ENCODE measurements around the gene CAPN14. TPM values are rescaled to one million over a fixed set of nuclear protein-coding genes. Genes with fewer than 3 reads are reported as not detected.

Gene CAPN14
- polyA plus RNA-seq, 1 experiment, result 0.09 TPM

DNA sequence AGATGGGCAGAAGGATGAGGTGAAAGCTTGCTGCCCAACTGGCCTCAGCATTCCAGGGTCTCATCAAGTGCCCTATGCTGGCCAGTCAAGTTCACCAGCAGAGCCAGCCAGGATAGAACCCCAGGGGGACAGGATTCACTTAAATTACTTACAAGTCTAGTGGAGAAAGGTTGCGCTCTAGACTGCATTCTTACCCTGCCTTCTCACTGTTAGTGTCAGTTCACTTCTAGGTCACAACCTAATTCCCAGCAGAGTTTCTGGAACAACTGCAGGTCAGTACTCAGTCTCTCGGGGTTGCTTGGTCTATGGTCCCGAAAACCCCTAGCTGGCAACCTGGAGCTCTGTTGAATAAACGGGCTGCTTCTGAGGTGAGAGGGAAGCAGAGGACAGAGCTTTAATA, 46.2 kb downstream of the CAPN14 start:
- Histone ChIP-seq H3K9me3 (ENCODE audit: control insufficient read depth, insufficient read depth, low read length) (no peaks in the 10 kb centered on the region), H3K4me3 (ENCODE audit: low read depth, low read length) (no peak overlapping the region), H3K27ac (ENCODE audit: low read depth, low read length) (no peak overlapping the region), H3K27me3 (ENCODE audit: control insufficient read depth, insufficient read depth, low read length) (no peaks in the 10 kb centered on the region)
- TF ChIP-seq, protein P1, sequence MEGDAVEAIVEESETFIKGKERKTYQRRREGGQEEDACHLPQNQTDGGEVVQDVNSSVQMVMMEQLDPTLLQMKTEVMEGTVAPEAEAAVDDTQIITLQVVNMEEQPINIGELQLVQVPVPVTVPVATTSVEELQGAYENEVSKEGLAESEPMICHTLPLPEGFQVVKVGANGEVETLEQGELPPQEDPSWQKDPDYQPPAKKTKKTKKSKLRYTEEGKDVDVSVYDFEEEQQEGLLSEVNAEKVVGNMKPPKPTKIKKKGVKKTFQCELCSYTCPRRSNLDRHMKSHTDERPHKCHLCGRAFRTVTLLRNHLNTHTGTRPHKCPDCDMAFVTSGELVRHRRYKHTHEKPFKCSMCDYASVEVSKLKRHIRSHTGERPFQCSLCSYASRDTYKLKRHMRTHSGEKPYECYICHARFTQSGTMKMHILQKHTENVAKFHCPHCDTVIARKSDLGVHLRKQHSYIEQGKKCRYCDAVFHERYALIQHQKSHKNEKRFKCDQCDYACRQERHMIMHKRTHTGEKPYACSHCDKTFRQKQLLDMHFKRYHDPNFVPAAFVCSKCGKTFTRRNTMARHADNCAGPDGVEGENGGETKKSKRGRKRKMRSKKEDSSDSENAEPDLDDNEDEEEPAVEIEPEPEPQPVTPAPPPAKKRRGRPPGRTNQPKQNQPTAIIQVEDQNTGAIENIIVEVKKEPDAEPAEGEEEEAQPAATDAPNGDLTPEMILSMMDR (IDR thresholded peaks at IDR 0.05; ENCODE audit: low read depth, low read length), result no peak
- DNase-seq (ENCODE audit: low read depth, low spot score), result no peak
- ChIA-PET CTCF (interaction anchor here (1.1 to 4.5 kb wide), 5 partner anchors 9 to 457 kb away, joined by 3 to 73 read pairs (median 10); no protein-coding TSS in a partner anchor), POLR2A (no interaction called here)

DNA sequence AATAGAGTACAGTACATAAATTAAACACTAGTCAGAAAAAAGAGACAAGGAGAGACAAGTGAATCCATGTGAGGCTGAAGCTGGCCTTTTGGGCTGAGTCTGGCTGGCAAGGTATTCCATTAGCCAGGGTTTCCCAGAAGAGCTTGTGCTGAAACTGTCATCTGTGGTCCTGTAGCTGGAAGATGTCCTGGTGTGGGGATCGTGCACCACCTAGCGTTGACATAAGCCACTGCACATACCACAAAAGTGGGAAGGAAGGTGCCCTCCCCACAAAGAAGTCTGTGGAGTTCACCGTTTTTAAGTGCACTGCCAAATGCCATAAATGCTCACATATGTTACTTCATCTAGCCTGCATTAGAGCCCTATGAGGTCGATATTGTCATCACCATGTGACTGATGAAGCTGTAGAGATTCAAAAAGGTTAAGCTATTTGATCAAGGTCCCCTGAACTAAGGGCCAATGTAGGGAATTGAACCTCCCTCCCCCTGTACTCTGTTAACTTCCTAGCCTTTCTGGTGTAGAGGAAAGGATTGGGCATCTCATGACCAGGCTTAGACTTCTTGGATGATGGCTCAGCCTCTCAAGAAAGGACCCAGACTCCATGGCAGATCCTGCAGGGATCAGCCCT, 47.1 kb downstream of the CAPN14 start:
- no peaks in the 10 kb centered on the region for H3K27me3 ChIP-seq (ENCODE audit: control insufficient read depth, insufficient read depth, low read length)
- no peaks in the 10 kb centered on the region for H3K9me3 ChIP-seq (ENCODE audit: control insufficient read depth, insufficient read depth, low read length)
- DNase-seq (ENCODE audit: low read depth, low spot score), result peak; percentile 15
- POLR2A ChIA-PET, result no interaction called here
- no peak overlapping the region for H3K4me3 ChIP-seq (ENCODE audit: low read depth, low read length)
- TF ChIP-seq, protein P1 (IDR thresholded peaks at IDR 0.05; ENCODE audit: low read depth, low read length), result peak; percentile 93
- H3K27ac ChIP-seq (ENCODE audit: low read depth, low read length), result no peak overlapping the region
- CTCF ChIA-PET, result interaction anchor here (0.5 to 4.5 kb wide), 35 partner anchors 10 to 1065 kb away, joined by 3 to 73 read pairs (median 4); partner anchors contain the start of gene EHD3

DNA sequence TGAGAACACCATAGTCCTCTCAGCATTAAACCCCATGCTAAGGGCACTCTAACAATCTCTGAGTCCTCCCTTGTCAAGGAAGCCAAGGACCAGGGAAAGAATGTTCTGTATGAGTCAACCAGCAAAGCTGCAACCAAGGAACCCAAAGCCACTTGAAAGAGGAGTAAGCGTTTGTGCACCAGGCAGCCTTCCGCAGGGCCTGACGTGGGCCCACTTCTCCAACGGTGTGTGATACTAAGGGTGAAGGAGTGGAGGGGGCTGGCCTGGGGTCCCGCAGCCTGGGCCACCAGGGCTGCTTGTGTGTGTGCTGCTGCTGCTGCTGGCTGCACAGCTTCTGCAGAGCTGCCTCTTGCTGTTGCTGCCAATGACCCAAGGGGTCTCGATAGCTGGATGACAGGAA, 49.0 kb downstream of the CAPN14 start:
- TF ChIP-seq, protein P1 (IDR thresholded peaks at IDR 0.05; ENCODE audit: low read depth, low read length), result no peak
- H3K27me3 ChIP-seq (ENCODE audit: control insufficient read depth, insufficient read depth, low read length), result peaks cover 3% of the 10 kb centered on the region
- H3K9me3 ChIP-seq (ENCODE audit: control insufficient read depth, insufficient read depth, low read length), result no peaks in the 10 kb centered on the region
- no peak overlapping the region for H3K27ac ChIP-seq (ENCODE audit: low read depth, low read length)
- DNase-seq (ENCODE audit: low read depth, low spot score), result no peak
- CTCF ChIA-PET, result interaction anchor here (1.0 to 4.5 kb wide), 5 partner anchors 11 to 454 kb away, joined by 3 to 73 read pairs (median 5); partner anchors contain the start of gene EHD3
- POLR2A ChIA-PET, result no interaction called here
- H3K4me3 ChIP-seq (ENCODE audit: low read depth, low read length), result no peak overlapping the region

DNA sequence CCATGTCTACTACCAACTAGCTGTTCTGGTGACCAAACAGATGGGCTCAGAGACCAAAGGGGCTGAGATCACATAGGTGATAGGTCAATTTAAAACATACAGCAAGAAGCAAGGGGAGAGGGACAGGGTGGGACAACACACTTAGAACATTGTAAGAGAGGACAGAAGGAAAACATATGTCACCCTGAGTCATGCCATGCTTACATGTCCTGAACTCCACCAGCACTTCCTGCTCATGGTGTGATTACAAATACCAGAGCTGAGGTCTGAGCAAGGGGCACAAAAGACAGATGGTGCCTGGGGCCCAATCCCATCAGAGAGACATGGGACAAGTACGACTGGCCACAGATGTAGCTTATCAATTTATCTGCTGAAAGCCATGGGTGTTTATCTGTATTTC, 50.4 kb downstream of the CAPN14 start:
- Histone ChIP-seq H3K4me3 (ENCODE audit: low read depth, low read length) (no peak overlapping the region), H3K27ac (ENCODE audit: low read depth, low read length) (no peak overlapping the region), H3K9me3 (ENCODE audit: control insufficient read depth, insufficient read depth, low read length) (no peaks in the 10 kb centered on the region), H3K27me3 (ENCODE audit: control insufficient read depth, insufficient read depth, low read length) (peaks cover 3% of the 10 kb centered on the region)
- ChIA-PET POLR2A (no interaction called here), CTCF (interaction anchor here (1.8 kb wide), 1 partner anchor 166 kb away, joined by 8 read pairs; no protein-coding TSS in a partner anchor)
- TF ChIP-seq, protein P1 (IDR thresholded peaks at IDR 0.05; ENCODE audit: low read depth, low read length), result no peak
- DNase-seq (ENCODE audit: low read depth, low spot score), result no peak

DNA sequence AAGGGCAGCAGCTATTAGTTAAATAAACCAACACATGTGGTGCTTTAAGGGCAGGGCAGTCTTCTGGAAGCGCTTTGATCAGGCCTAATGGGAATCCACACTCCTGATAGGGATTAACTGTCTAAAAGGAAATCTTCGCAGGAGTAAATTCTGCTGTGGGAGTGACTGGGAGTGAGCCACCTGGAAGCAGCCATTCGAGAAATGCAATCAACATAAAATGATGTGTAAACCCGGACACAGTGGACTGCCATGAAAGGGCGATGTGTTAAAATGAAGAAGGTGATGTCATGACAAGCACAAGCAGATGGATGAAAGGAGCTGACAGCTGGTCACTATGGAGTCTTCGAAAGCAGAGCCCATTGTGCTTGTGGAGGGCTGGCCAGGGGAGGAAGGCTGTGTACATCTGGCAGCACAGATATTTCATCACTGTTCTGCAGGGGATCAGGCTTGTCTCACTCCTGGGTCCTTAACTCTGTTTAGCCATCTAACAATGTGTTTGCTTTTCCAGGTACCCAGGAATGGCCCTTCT, 54.2 kb downstream of the CAPN14 start:
- H3K27me3 ChIP-seq (ENCODE audit: control insufficient read depth, insufficient read depth, low read length), result peaks cover 5% of the 10 kb centered on the region
- POLR2A ChIA-PET, result no interaction called here
- no peak overlapping the region for H3K27ac ChIP-seq (ENCODE audit: low read depth, low read length)
- no peak for DNase-seq (ENCODE audit: low read depth, low spot score)
- H3K4me3 ChIP-seq (ENCODE audit: low read depth, low read length), result no peak overlapping the region
- TF ChIP-seq, protein P1 (IDR thresholded peaks at IDR 0.05; ENCODE audit: low read depth, low read length), result no peak
- CTCF ChIA-PET, result interaction anchor here (1.5 kb wide), 1 partner anchor 170 kb away, joined by 3 read pairs; no protein-coding TSS in a partner anchor
- no peaks in the 10 kb centered on the region for H3K9me3 ChIP-seq (ENCODE audit: control insufficient read depth, insufficient read depth, low read length)
